ENCODE measurements around the gene LHFPL6.

GRCh38 chr13:39637890-39638289 is 34.9 kb upstream of the LHFPL6 start:
- no peak for TF ChIP-seq CTCF (IDR thresholded peaks at IDR 0.05)
- TF ChIP-seq EZH2 (IDR thresholded peaks at IDR 0.05), result no peak
